Testis (tissue), 2 donors: ENCODE data around the gene TAX1BP1.

Source experiments
- POLR2A ChIP-seq: fragments of 450-650 bp; IDR thresholded peaks from one replicate; pipeline ENCODE4 v1.6.1; 2017; ENCODE audit warnings: antibody characterized with exemption, mild to moderate bottlenecking, moderate library complexity
- TF ChIP-seq, protein P1 (sequence below), 3 experiments: fragments of 450-650 bp in 2 of 3; fragments of 200-600 bp in 1 of 3; sonication (generic) in 1 of 3; IDR thresholded peaks; one replicate each; pipeline ENCODE4 v1.5.1; 2016 to 2019; ENCODE audit warnings: antibody characterized with exemption in 3 of 3, mild to moderate bottlenecking in 2 of 3, moderate library complexity in 1 of 3

DNA sequence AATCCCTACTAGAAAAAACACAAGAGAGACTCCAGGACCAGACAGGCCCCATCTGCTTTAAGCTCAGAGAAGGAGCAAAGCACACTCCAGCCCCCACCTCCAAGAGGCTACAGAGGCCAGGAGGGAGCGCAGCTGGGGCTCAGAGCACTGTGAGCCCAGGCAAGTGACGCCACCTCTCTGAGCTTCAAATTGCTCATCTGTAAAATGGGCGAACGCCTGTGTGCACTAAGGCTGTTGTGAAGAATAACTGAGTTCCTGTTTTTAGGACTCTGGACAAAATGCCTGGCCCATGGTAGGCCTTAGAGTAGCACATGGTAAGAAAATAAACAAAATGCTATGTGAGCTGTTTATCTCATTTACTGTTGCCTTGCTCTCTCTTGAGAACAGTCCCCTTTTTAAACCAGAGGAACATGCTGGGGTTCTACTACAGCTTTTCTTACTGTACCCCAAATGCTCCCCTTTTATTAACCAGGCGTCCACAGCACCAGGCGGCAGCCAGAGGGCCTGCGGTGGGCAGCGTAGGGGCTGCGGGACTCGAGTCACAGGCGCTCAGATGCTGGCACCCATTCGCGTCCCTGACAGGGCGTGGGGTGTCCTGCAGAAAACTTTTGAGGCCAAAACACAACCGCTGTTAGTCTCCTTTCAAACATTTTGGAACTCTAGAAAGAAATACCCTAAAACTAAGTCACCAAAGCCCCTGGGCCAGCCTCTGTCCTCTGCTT is 103.8 kb downstream of the TAX1BP1 start:
- TF ChIP-seq, protein P1, sequence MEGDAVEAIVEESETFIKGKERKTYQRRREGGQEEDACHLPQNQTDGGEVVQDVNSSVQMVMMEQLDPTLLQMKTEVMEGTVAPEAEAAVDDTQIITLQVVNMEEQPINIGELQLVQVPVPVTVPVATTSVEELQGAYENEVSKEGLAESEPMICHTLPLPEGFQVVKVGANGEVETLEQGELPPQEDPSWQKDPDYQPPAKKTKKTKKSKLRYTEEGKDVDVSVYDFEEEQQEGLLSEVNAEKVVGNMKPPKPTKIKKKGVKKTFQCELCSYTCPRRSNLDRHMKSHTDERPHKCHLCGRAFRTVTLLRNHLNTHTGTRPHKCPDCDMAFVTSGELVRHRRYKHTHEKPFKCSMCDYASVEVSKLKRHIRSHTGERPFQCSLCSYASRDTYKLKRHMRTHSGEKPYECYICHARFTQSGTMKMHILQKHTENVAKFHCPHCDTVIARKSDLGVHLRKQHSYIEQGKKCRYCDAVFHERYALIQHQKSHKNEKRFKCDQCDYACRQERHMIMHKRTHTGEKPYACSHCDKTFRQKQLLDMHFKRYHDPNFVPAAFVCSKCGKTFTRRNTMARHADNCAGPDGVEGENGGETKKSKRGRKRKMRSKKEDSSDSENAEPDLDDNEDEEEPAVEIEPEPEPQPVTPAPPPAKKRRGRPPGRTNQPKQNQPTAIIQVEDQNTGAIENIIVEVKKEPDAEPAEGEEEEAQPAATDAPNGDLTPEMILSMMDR (IDR thresholded peaks at IDR 0.05), result no peak
- TF ChIP-seq POLR2A, result no peak
